ENCODE data around the gene SCGB3A2.

DNA sequence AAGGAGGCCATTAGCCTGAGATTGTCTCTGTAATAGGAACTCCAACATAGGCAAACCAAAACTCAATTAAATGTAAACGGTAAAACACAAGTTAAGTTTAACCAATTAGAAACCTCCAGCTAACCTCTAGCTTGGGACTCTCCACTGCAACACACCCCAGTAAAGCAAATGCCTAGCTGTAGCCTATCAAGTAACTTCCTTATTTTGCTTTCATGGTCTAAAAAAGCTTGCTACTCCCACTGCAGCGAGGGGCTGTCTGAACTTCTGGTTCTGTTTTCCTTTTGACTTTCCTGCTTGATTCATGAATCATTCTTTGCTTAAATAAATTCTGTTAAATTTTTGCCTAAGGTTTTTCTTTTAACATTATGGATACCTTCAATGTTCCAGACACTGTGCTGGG is 52.3 kb downstream of the SCGB3A2 start:
- TF ChIP-seq, protein P1, sequence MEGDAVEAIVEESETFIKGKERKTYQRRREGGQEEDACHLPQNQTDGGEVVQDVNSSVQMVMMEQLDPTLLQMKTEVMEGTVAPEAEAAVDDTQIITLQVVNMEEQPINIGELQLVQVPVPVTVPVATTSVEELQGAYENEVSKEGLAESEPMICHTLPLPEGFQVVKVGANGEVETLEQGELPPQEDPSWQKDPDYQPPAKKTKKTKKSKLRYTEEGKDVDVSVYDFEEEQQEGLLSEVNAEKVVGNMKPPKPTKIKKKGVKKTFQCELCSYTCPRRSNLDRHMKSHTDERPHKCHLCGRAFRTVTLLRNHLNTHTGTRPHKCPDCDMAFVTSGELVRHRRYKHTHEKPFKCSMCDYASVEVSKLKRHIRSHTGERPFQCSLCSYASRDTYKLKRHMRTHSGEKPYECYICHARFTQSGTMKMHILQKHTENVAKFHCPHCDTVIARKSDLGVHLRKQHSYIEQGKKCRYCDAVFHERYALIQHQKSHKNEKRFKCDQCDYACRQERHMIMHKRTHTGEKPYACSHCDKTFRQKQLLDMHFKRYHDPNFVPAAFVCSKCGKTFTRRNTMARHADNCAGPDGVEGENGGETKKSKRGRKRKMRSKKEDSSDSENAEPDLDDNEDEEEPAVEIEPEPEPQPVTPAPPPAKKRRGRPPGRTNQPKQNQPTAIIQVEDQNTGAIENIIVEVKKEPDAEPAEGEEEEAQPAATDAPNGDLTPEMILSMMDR (IDR thresholded peaks at IDR 0.05; ENCODE audit: insufficient read depth, low read length), result no peak
- TF ChIP-seq, protein P2, sequence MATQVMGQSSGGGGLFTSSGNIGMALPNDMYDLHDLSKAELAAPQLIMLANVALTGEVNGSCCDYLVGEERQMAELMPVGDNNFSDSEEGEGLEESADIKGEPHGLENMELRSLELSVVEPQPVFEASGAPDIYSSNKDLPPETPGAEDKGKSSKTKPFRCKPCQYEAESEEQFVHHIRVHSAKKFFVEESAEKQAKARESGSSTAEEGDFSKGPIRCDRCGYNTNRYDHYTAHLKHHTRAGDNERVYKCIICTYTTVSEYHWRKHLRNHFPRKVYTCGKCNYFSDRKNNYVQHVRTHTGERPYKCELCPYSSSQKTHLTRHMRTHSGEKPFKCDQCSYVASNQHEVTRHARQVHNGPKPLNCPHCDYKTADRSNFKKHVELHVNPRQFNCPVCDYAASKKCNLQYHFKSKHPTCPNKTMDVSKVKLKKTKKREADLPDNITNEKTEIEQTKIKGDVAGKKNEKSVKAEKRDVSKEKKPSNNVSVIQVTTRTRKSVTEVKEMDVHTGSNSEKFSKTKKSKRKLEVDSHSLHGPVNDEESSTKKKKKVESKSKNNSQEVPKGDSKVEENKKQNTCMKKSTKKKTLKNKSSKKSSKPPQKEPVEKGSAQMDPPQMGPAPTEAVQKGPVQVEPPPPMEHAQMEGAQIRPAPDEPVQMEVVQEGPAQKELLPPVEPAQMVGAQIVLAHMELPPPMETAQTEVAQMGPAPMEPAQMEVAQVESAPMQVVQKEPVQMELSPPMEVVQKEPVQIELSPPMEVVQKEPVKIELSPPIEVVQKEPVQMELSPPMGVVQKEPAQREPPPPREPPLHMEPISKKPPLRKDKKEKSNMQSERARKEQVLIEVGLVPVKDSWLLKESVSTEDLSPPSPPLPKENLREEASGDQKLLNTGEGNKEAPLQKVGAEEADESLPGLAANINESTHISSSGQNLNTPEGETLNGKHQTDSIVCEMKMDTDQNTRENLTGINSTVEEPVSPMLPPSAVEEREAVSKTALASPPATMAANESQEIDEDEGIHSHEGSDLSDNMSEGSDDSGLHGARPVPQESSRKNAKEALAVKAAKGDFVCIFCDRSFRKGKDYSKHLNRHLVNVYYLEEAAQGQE (IDR thresholded peaks at IDR 0.05; ENCODE audit: insufficient replicate concordance, low read depth), result no peak
- TF ChIP-seq POLR2AphosphoS5 (IDR thresholded peaks at IDR 0.05; ENCODE audit: low read depth) (no peak), GABPA (IDR thresholded peaks at IDR 0.05; ENCODE audit: low read depth) (no peak)

Measured in HL-60 (cell line).